GDM1 (cell line): ENCODE measurements around the gene DNAJC27.

Experiments used
- DNase-seq: peaks from one replicate; lab custom pipeline; 2025; lab: John Stamatoyannopoulos, UW

DNAJC27 gene

GRCh38 chr2:24925815-24926214 is 45.9 kb downstream of the DNAJC27 start:
- DNase-seq, result no peak

- DNase-seq, result no peak
These were observed 47.0 kb downstream of the DNAJC27 start for GRCh38 chr2:24924732-24925131.

GRCh38 chr2:24924266-24924665 is 47.5 kb downstream of the DNAJC27 start:
- no peak for DNase-seq

GRCh38 chr2:24923106-24923505 is 48.6 kb downstream of the DNAJC27 start:
- DNase-seq, result no peak

- no peak for DNase-seq
These were observed 49.2 kb downstream of the DNAJC27 start for GRCh38 chr2:24922556-24922955.

GRCh38 chr2:24920809-24921441 is 50.8 kb downstream of the DNAJC27 start:
- no peak for DNase-seq

- peak; percentile 57 for DNase-seq
These were observed 51.5 kb downstream of the DNAJC27 start, which contains the start of gene ADCY3 for GRCh38 chr2:24920098-24920808. Gene ADCY3 (minus strand): TSS chr2:24920237. CDS start chr2:24918987, 1,250 bp downstream.

GRCh38 chr2:24919506-24920097 is 52.2 kb downstream of the DNAJC27 start:
- DNase-seq, result no peak

GRCh38 chr2:24919037-24919505 is 52.7 kb downstream of the DNAJC27 start:
- DNase-seq, result no peak

- no peak for DNase-seq
These were observed 53.3 kb downstream of the DNAJC27 start for GRCh38 chr2:24918326-24919036.

GRCh38 chr2:24917731-24918325 is 53.9 kb downstream of the DNAJC27 start:
- DNase-seq, result no peak

- DNase-seq, result no peak
These were observed 54.7 kb downstream of the DNAJC27 start for GRCh38 chr2:24917086-24917485.

GRCh38 chr2:24915796-24916195 is 56.0 kb downstream of the DNAJC27 start:
- no peak for DNase-seq

GRCh38 chr2:24915175-24915574 is 56.6 kb downstream of the DNAJC27 start:
- no peak for DNase-seq

GRCh38 chr2:24914713-24915112 is 57.0 kb downstream of the DNAJC27 start:
- DNase-seq, result no peak

GRCh38 chr2:24913911-24914310 is 57.8 kb downstream of the DNAJC27 start:
- DNase-seq, result no peak

- no peak for DNase-seq
These were observed 58.8 kb downstream of the DNAJC27 start for GRCh38 chr2:24912986-24913385.

- no peak for DNase-seq
These were observed 59.2 kb downstream of the DNAJC27 start for GRCh38 chr2:24912523-24912922.

- no peak for DNase-seq
These were observed 61.5 kb downstream of the DNAJC27 start for GRCh38 chr2:24910245-24910644.

GRCh38 chr2:24909555-24910177 is 62.1 kb downstream of the DNAJC27 start:
- DNase-seq, result no peak

GRCh38 chr2:24908461-24908901 is 63.3 kb downstream of the DNAJC27 start:
- DNase-seq, result no peak

GRCh38 chr2:24907116-24907515 is 64.6 kb downstream of the DNAJC27 start:
- DNase-seq, result no peak
